GM19238 (cell line): Measurements from ENCODE around the gene STK24.

Experiments used
- DNase-seq: peaks from one replicate; pipeline ENCODE4 v3.0.0; 2011; ENCODE audit warnings: low spot score; ENCODE audit not compliant: insufficient read length

The STK24 gene

DNA sequence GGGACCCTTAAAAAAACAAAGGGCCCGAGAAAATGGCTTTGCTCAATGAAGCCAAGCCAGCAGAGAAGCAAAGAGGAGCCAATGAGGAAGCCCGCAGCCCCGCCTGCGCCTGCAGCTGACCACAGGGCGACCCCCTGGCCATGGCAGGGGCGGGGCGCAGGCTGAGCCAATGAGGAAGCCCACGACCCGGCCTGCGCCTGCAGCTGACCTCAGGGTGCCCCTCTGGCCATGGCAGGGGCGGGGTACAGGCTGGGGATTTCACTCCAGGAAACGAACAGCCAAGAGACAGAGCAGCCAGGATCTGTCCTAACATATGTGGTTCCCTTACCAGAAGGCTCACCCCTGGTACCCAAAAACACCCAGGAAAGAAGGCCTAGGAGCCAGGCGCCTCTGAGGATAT lies 101.4 kb downstream of the STK24 start:
- DNase-seq = no peak

DNA sequence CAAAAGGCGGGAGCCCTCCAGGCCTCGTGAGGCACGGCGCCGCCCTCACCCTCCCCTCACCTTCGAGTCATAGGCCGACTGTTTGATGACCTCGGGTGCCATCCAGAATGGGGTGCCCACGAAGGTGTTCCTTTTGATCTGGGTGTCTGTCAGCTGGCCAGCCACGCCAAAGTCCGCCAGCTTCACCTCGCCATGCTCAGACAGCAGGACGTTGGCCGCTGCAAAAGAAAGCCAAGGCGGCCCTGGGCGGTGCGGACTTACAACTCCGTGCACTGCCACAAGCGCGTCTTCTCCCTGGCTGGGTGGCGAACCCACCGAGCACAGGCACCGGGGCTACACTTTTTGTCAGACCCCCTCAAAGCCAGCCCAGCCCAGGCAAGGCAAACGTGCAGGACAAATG lies 102.1 kb downstream of the STK24 start:
- no peak for DNase-seq

- no peak for DNase-seq
Measured at GRCh38 chr13:98474292-98474691, 102.6 kb downstream of the STK24 start.

GRCh38 chr13:98473788-98474144 lies 103.1 kb downstream of the STK24 start:
- DNase-seq = no peak

DNA sequence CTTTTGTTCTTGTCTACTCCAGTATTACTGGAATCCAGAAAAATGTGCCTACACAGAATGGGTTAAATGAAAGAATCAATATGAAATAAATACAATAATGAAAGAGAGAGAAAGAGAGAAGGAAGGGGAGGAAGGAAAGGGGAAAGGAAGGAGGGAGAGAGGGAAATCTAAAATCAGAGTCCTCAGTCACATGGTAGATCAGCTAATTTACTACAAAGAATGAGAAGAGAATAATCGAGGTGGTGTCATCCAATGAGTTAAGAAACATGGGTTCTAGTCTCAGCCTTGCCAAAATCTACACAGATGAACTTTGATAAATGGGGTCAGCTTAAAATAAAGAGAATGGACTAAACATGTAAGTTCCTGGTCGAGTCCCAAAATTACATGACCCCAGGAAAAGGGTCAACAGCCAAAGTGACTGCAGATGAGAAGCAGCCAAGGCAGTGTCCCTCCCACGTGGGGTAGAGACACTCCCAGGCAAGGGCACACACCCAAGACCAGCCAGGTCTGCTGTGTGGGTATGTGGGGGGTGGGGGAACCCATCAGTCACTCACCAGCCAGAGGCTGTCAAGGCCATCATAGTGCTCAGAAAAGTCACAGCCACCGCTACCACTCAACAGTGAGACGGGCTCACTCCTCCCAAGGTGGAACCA lies 103.6 kb downstream of the STK24 start:
- no peak for DNase-seq

DNA sequence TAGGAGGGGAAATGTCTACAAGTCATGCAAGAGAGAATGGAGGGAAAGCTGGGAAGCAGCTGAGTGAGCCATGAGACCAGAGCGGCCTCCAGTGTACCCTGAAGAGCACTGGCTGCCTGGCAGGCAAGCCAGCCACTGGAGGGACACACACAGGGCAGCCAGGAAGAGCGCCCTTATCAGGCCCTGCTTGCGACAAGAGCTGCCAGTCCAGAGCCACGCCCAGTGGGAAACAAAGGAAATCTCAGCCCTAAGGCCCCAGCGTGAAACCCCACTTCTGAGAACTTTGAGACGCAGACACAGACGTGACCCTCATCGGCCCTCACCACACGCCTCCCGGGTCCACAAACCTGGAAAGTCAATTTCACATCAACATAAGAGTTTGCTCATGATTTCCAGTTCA lies 105.0 kb downstream of the STK24 start:
- no peak for DNase-seq

DNA sequence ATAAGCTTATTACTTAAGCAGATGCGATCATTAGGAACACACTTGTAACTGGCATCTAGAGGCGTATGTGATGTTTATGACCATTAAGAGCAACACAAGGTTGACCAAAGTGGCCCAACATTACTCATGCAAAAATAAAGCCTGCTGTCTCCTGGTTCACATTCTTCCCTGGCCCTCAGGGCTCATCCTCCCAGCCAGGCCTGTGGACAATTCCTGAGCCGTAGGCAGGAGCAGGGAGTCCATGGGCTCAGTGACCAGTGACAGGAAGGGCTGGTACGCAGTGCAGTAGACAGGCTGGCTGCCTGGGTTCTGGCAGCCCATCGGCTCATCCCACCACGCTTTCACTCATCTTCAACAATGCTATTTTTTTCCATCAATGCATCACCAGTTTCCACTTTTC lies 106.0 kb downstream of the STK24 start:
- no peak for DNase-seq

- DNase-seq = no peak
Measured at GRCh38 chr13:98468929-98469328, 108.0 kb downstream of the STK24 start.

GRCh38 chr13:98468361-98468760 lies 108.5 kb downstream of the STK24 start:
- DNase-seq = no peak

GRCh38 chr13:98467263-98467985 lies 109.5 kb downstream of the STK24 start:
- no peak for DNase-seq

DNA sequence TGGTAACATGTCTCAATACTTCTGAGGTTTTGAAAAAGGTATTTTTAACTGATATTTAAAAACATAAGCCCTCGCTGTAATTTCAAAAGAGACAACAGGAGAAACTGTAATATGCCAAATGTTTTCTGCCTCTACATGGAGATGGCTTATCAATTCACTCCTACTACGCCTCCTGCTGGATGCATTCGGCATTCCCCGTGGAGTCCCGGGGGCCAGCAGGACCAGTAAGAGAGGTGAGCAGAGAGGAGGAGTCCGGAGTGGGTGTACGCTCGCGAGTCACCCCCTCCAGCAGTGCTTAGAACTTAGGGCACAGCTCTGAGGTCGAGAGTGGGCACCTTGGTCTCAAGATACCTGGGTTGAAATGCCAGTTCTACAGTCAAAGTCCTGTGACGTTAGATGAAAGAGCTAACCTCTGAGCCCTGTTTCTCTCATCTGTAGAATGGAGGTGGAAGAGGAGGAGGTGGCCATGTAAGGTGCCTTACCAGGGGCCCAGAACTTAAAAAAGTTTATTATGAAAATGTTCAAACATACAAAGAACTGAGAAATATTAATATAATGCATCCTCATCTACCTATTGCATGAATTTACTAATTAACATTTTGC lies 110.2 kb downstream of the STK24 start:
- DNase-seq = no peak

- DNase-seq = no peak
Measured at GRCh38 chr13:98462946-98463345, 114.0 kb downstream of the STK24 start.

GRCh38 chr13:98462241-98462882 lies 114.5 kb downstream of the STK24 start:
- no peak for DNase-seq

DNA sequence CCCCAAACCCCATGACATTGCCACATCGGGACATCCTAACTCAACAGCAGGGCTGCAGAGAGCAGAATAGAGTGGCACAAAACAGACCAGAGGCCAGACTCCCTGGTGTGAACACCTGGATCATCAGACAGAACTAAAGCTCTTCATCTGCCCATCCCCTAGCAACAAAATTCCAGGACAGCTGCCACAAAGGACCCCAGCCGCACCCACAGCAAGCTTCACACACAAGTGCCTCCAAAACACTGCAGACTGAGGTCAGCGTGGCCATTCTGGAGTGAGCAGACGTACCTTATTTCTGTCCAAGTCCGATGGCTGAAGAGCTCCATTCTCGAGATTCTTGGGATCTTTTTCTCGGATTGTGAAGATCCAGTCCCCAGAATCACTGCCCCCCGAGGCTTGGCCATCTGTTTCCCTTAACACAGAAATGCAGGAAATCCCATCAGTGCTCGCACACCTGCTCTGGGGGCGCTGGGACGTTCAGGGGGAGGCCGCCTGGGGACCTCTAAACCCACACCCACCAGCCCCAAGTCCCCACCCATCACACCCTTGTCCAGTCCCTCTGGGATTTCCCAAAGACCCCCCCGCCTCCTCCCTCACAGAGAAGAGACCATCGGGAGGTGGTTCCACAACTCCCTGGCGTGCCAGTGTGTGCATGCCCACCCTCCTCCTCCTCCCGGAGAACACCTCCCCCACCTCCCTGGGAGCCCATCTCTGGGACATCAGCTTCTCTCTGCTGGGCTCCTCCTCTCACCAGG lies 115.2 kb downstream of the STK24 start:
- no peak for DNase-seq

DNA sequence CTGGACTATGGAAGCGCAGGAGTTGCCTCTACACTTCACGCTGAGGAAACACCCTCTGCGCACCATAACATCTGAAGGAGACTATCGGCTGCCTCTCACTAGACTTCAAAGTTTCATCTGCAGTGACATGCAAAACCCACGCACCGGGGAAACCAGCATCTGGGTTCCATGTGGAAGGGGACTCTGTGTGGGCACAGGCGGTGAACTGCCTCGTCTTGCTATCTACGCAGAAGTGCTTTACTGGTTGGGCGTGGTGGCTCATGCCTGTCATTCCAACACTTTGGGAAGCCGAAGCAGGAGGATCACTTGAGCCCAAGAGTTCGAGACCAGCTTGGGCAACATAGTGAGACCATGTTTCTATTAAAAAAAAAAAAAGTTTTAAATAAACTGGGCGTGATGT lies 116.4 kb downstream of the STK24 start:
- no peak for DNase-seq

GRCh38 chr13:98459721-98460370 lies 117.1 kb downstream of the STK24 start:
- no peak for DNase-seq

GRCh38 chr13:98459171-98459681 lies 117.7 kb downstream of the STK24 start:
- DNase-seq = no peak

- no peak for DNase-seq
Measured at GRCh38 chr13:98458431-98458830, 118.5 kb downstream of the STK24 start.

- DNase-seq = no peak
Measured at GRCh38 chr13:98457053-98457452, 119.9 kb downstream of the STK24 start.

DNA sequence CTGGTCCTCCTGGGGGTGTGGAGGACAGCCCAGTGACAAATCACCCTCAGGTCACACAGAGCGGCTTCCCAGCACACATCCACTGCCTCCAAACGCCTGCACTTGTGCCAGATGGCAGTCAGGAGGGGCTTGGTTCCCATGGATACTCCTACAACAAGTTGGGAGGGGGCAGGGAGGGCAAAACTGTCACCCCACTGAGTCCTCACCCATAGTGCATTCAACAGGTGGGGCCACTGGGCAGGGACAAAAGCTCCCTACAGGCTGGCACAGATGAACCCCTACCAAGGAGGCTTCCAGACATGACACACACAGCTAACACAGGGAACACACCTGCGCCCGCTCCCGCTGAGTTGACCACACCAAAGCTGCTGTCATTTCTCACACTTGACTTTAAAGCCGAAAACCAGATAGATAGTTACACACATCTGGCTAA lies 120.5 kb downstream of the STK24 start:
- no peak for DNase-seq

DNA sequence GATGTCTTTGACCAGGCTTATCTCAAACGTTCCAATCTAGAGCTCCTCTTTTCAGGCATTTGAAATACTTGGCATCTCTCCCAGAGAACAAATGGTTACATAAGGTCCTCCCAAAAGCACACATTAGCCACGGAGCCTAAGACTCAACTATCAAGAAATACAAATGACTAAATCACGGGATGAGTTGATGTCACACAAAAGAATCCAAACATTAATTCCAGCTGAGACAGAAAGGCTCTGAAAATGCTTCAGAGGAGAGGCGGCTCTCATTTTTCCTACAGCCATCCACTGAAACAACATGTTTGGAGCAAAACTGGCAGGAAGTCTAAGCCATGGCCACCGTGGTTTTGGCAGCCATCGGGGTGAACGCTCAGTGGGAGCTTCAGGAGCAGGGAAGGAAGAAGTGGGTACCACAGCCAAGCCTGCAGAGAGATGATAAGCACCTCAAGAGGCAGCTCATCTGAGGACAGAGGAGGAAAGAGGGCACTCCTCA lies 122.5 kb downstream of the STK24 start:
- no peak for DNase-seq
